SK-N-SH (cell line): Measurements from ENCODE around the gene DNAJC10. TPM values are rescaled to one million over a fixed set of nuclear protein-coding genes. Genes with fewer than 3 reads are reported as not detected.

ENCODE experiments used
- CTCF ChIA-PET: fragments of 300-600, 350-600 bp; formaldehyde crosslinking; extraction: SDS; loops from one replicate; lab custom pipeline; 2021; lab: Yijun Ruan, JAX
- POLR2A ChIA-PET: fragments of 350-600 bp; sonication (Branson Sonifier 250); formaldehyde crosslinking; extraction: SDS; loops from one replicate; lab custom pipeline; 2020; ENCODE audit warnings: antibody characterized with exemption, inconsistent platforms; lab: Yijun Ruan, JAX
- DNase-seq: peaks from one replicate; pipeline ENCODE4 v3.0.0; 2012
- H2AFZ ChIP-seq: fragments of 200-600 bp; sonication (generic); 2 replicates; pipeline ENCODE4 v1.8.1; 2016; ENCODE audit warnings: antibody characterized with exemption, mild to moderate bottlenecking, low read depth
- H3F3A ChIP-seq: fragments of 200-600 bp; sonication (generic); replicated peaks from 2 replicates; pipeline ENCODE3; 2016; ENCODE audit warnings: antibody characterized with exemption, mild to moderate bottlenecking; ENCODE audit not compliant: insufficient read depth
- H3K27ac ChIP-seq, 2 experiments: fragments of 200-500 bp in 1 of 2; fragments of 200-600 bp in 1 of 2; sonication (Bioruptor generic) in 1 of 2; sonication (generic), shearing (Covaris generic) in 1 of 2; 2 replicates each; pipeline versions ENCODE4 v1.5.1 to v1.6.1; 2014 to 2016; ENCODE audit warnings: low read depth in 2 of 2, inconsistent platforms in 1 of 2, low read length in 1 of 2, mild to moderate bottlenecking in 1 of 2, mixed read lengths in 1 of 2
- H3K27me3 ChIP-seq: fragments of 200-600 bp; sonication (generic), shearing (Covaris generic); 2 replicates; pipeline ENCODE4 v1.6.1; 2016; ENCODE audit warnings: mixed run types; ENCODE audit not compliant: insufficient read depth
- H3K36me3 ChIP-seq, 2 experiments: fragments of 200-500 bp in 1 of 2; fragments of 200-600 bp in 1 of 2; sonication (Bioruptor generic) in 1 of 2; sonication (generic) in 1 of 2; replicated peaks in 1 of 2; 2 replicates each; pipeline versions ENCODE3 to v1.5.1; 2014 to 2016; ENCODE audit warnings: low read length in 1 of 2, mild to moderate bottlenecking in 1 of 2; ENCODE audit not compliant: insufficient read depth in 2 of 2, control insufficient read depth in 1 of 2
- H3K4me1 ChIP-seq, 2 experiments: fragments of 200-500 bp in 1 of 2; fragments of 200-600 bp in 1 of 2; sonication (Bioruptor generic) in 1 of 2; sonication (generic), shearing (Covaris generic) in 1 of 2; 2 replicates each; pipeline versions ENCODE4 v1.5.1 to v1.6.1; 2014 to 2016; ENCODE audit warnings: low read depth in 1 of 2, low read length in 1 of 2, mixed run types in 1 of 2; ENCODE audit not compliant: insufficient read depth in 2 of 2, control insufficient read depth in 1 of 2
- H3K4me2 ChIP-seq: fragments of 200-600 bp; sonication (generic), shearing (Covaris generic); 2 replicates; pipeline ENCODE4 v1.6.1; 2017; ENCODE audit warnings: mixed run types
- H3K4me3 ChIP-seq, 2 experiments: fragments of 200-500 bp in 1 of 2; fragments of 200-600 bp in 1 of 2; sonication (Bioruptor generic) in 1 of 2; sonication (generic), shearing (Covaris generic) in 1 of 2; 2 replicates each; pipeline versions ENCODE4 v1.5.1 to v1.8.1; 2014 to 2016; ENCODE audit warnings: low read depth in 2 of 2, inconsistent platforms in 1 of 2, low read length in 1 of 2, mild to moderate bottlenecking in 1 of 2, mixed read lengths in 1 of 2, moderate library complexity in 1 of 2
- H3K79me2 ChIP-seq: fragments of 200-600 bp; sonication (generic); 2 replicates; pipeline ENCODE4 v1.8.1; 2017; ENCODE audit warnings: mild to moderate bottlenecking; ENCODE audit not compliant: insufficient read depth
- H3K9ac ChIP-seq: fragments of 200-600 bp; sonication (generic); 2 replicates; pipeline ENCODE4 v1.6.1; 2017; ENCODE audit warnings: mixed run types
- H3K9me2 ChIP-seq: fragments of 200-600 bp; sonication (generic); 2 replicates; pipeline ENCODE4 v1.6.1; 2017; ENCODE audit warnings: mixed run types
- H3K9me3 ChIP-seq: fragments of 200-600 bp; sonication (generic); 2 replicates; pipeline ENCODE4 v1.6.1; 2017; ENCODE audit warnings: mixed run types, mild to moderate bottlenecking, moderate library complexity
- H4K20me1 ChIP-seq: fragments of 200-600 bp; sonication (generic); 2 replicates; pipeline ENCODE4 v1.6.1; 2017; ENCODE audit warnings: mild to moderate bottlenecking, mixed run types; ENCODE audit not compliant: insufficient read depth
- ELF1 ChIP-seq: IDR thresholded peaks from 2 replicates; pipeline ENCODE4 v1.4.0; 2012
- EP300 ChIP-seq, 2 experiments: IDR thresholded peaks; 2 replicates each; pipeline versions ENCODE4 v1.4.0 to v1.6.1; 2012; ENCODE audit warnings: borderline replicate concordance in 1 of 2, low read depth in 1 of 2, low read length in 1 of 2
- FOXM1 ChIP-seq: IDR thresholded peaks from 2 replicates; pipeline ENCODE4 v1.4.0; 2012; ENCODE audit warnings: low read depth, mild to moderate bottlenecking
- GABPA ChIP-seq: IDR thresholded peaks from 2 replicates; pipeline ENCODE4 v1.4.0; 2012; ENCODE audit warnings: low read depth, mild to moderate bottlenecking
- GATA2 ChIP-seq: sonication (generic); formaldehyde crosslinking; IDR thresholded peaks from 2 replicates; pipeline ENCODE4 v1.5.0; 2020; ENCODE audit warnings: mild to moderate bottlenecking, missing genetic modification reagents
- RAD21 ChIP-seq: IDR thresholded peaks from 2 replicates; pipeline ENCODE4 v1.6.1; 2012; ENCODE audit warnings: mild to moderate bottlenecking, low read length
- RCOR1 ChIP-seq: fragments of 150-350 bp; IDR thresholded peaks from 2 replicates; pipeline ENCODE4 v1.6.1; 2017; ENCODE audit warnings: antibody characterized with exemption, low read length
- SMC3 ChIP-seq: IDR thresholded peaks from 2 replicates; pipeline ENCODE4 v1.6.1; 2012; ENCODE audit warnings: low read depth, low read length, improper control_type of control experiment
- WGBS: methylation state at CpG from one replicate; pipeline ENCODE4 v1.1.6; 2017; ENCODE audit warnings: low lambda C conversion rate; 5-methylcytosine and 5-hydroxymethylcytosine counted together
- polyA plus RNA-seq, 3 experiments: library from polyadenylated mRNA; depleted of rRNA; stranded (reverse); fragments of >200 nt; gene quantifications; 2 replicates each; pipeline ENCODE4 v1.2.3, GENCODE V29; 2012
- TF ChIP-seq, protein P1 (sequence below): IDR thresholded peaks from 2 replicates; pipeline ENCODE4 v1.6.1; 2012; ENCODE audit warnings: mild to moderate bottlenecking, low read depth, low read length, moderate library complexity
- TF ChIP-seq, protein P2 (sequence below): fragments of 150-350 bp; IDR thresholded peaks from 2 replicates; pipeline ENCODE4 v1.6.1; 2017; ENCODE audit warnings: antibody characterized with exemption, low read length, low read depth, borderline replicate concordance
- TF ChIP-seq, protein P3 (sequence below): fragments of 200-600 bp; sonication (generic); IDR thresholded peaks from 2 replicates; pipeline ENCODE4 v1.6.1; 2017; ENCODE audit warnings: antibody characterized with exemption, mild to moderate bottlenecking, moderate library complexity

Gene DNAJC10
- polyA plus RNA-seq, 1 of the 3 experiments (the other 2 are of a cell fraction): 30.8 TPM

DNA sequence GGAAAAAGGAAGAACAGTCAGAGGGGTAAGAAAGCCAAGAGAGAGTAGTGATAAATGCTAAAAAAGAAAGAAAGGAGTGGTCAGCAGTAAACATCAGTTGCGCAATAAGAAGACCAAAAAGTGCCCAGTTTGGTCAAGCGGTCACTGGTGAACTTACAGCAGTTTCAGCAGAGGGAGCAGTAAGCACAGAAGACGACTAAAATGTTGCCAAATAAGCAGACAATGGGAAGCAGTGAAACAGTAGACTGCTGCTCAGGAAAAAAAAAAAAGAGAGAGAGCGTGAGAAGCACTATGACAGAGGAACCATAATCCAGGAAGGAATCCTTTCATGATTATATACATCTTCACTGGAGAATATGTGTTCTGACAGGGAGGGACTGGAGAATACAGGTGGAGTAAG, 45.8 kb downstream of the DNAJC10 start:
- no peak overlapping the region for H3K9ac ChIP-seq
- H3K4me1 ChIP-seq: no peaks in the 10 kb centered on the region
- no peak for DNase-seq
- no peaks in the 10 kb centered on the region for H3K9me2 ChIP-seq
- ChIA-PET CTCF (interaction anchor here (1.2 to 2.9 kb wide), 3 partner anchors 11 to 218 kb away, joined by 3 to 17 read pairs (median 8); no protein-coding TSS in a partner anchor), POLR2A (no interaction called here)
- WGBS: 95% methylated on average over 4 of the region's 4 CpGs
- H3K36me3 ChIP-seq: peaks cover 69 to 95% of the 10 kb centered on the region in 2 experiments
- no peaks in the 10 kb centered on the region for H4K20me1 ChIP-seq
- H3K9me3 ChIP-seq: no peaks in the 10 kb centered on the region
- H3K27ac ChIP-seq: no peak overlapping the region
- H3K4me2 ChIP-seq: no peak overlapping the region
- H3K27me3 ChIP-seq: no peaks in the 10 kb centered on the region
- no peak overlapping the region for H3K4me3 ChIP-seq
- H2AFZ ChIP-seq: no peak overlapping the region
- H3F3A ChIP-seq: peaks cover 4% of the 10 kb centered on the region
- no peaks in the 10 kb centered on the region for H3K79me2 ChIP-seq
- no peak for TF ChIP-seq EP300 (IDR thresholded peaks at IDR 0.05; ENCODE audit: borderline replicate concordance in 1 of 2, low read depth in 1 of 2, low read length in 1 of 2)
- TF ChIP-seq, protein P1, sequence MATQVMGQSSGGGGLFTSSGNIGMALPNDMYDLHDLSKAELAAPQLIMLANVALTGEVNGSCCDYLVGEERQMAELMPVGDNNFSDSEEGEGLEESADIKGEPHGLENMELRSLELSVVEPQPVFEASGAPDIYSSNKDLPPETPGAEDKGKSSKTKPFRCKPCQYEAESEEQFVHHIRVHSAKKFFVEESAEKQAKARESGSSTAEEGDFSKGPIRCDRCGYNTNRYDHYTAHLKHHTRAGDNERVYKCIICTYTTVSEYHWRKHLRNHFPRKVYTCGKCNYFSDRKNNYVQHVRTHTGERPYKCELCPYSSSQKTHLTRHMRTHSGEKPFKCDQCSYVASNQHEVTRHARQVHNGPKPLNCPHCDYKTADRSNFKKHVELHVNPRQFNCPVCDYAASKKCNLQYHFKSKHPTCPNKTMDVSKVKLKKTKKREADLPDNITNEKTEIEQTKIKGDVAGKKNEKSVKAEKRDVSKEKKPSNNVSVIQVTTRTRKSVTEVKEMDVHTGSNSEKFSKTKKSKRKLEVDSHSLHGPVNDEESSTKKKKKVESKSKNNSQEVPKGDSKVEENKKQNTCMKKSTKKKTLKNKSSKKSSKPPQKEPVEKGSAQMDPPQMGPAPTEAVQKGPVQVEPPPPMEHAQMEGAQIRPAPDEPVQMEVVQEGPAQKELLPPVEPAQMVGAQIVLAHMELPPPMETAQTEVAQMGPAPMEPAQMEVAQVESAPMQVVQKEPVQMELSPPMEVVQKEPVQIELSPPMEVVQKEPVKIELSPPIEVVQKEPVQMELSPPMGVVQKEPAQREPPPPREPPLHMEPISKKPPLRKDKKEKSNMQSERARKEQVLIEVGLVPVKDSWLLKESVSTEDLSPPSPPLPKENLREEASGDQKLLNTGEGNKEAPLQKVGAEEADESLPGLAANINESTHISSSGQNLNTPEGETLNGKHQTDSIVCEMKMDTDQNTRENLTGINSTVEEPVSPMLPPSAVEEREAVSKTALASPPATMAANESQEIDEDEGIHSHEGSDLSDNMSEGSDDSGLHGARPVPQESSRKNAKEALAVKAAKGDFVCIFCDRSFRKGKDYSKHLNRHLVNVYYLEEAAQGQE: no peak
- TF ChIP-seq GABPA: no peak
- no peak for TF ChIP-seq RCOR1
- TF ChIP-seq SMC3: no peak
- TF ChIP-seq FOXM1: no peak
- TF ChIP-seq, protein P2, sequence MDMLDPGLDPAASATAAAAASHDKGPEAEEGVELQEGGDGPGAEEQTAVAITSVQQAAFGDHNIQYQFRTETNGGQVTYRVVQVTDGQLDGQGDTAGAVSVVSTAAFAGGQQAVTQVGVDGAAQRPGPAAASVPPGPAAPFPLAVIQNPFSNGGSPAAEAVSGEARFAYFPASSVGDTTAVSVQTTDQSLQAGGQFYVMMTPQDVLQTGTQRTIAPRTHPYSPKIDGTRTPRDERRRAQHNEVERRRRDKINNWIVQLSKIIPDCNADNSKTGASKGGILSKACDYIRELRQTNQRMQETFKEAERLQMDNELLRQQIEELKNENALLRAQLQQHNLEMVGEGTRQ: no peak
- TF ChIP-seq, protein P3, sequence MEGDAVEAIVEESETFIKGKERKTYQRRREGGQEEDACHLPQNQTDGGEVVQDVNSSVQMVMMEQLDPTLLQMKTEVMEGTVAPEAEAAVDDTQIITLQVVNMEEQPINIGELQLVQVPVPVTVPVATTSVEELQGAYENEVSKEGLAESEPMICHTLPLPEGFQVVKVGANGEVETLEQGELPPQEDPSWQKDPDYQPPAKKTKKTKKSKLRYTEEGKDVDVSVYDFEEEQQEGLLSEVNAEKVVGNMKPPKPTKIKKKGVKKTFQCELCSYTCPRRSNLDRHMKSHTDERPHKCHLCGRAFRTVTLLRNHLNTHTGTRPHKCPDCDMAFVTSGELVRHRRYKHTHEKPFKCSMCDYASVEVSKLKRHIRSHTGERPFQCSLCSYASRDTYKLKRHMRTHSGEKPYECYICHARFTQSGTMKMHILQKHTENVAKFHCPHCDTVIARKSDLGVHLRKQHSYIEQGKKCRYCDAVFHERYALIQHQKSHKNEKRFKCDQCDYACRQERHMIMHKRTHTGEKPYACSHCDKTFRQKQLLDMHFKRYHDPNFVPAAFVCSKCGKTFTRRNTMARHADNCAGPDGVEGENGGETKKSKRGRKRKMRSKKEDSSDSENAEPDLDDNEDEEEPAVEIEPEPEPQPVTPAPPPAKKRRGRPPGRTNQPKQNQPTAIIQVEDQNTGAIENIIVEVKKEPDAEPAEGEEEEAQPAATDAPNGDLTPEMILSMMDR: no peak
- TF ChIP-seq, all 33 proteins: peak for 0

DNA sequence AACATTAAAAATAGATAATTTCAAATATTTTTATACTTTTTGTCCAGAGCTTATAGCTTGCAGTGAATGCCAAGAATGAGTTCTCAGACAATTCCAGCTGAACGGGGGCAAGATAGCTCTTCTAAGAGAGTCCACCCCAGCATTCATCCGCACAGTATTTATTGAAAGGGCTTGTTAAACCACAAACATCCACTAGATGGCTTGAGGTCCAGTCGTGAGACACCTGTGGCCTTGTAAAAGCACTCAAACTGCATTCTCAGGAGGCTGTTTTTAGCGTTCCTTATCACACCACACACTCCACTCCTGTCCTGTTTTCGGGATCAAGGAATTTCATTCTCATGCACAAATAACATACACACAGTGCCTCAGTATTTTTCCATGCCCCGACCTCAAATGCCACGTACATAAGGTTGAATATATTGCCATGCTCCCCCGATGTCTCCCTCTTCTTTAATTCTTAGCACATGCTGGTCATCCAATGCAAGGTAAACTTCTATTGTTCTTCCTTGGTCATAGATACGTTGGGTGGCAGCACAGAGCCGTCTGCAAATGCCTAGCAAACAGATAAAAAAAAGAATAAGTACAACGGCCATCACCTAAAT, 47.4 kb downstream of the DNAJC10 start:
- WGBS: 74% methylated on average over 11 of the region's 11 CpGs
- CTCF ChIA-PET: interaction anchor here (0.7 to 3.0 kb wide), 19 partner anchors 9 to 575 kb away, joined by 3 to 17 read pairs (median 4); no protein-coding TSS in a partner anchor
- peaks cover 53 to 85% of the 10 kb centered on the region in 2 experiments for H3K36me3 ChIP-seq

More for the DNA sequence above, 47.4 kb downstream of the DNAJC10 start:
- H4K20me1 ChIP-seq: no peaks in the 10 kb centered on the region
- TF ChIP-seq RCOR1: no peak
- peak; percentile 55 for TF ChIP-seq RAD21
- TF ChIP-seq SMC3: peak; percentile 48
- TF ChIP-seq, protein P3: peak; percentile 65
- TF ChIP-seq ELF1: no peak
- no peak for TF ChIP-seq GATA2 (CRISPR knock-in tag)
- no peak overlapping the region for H3K27ac ChIP-seq
- H3K4me1 ChIP-seq: no peaks in the 10 kb centered on the region
- no peak overlapping the region for H3K4me2 ChIP-seq
- H3K4me3 ChIP-seq: no peak overlapping the region
- H3K79me2 ChIP-seq: no peaks in the 10 kb centered on the region
- H3F3A ChIP-seq: peaks cover 4% of the 10 kb centered on the region
- POLR2A ChIA-PET: no interaction called here
- no peaks in the 10 kb centered on the region for H3K9me2 ChIP-seq
- DNase-seq: peak; percentile 19
- no peak overlapping the region for H3K9ac ChIP-seq
- H3K9me3 ChIP-seq: no peaks in the 10 kb centered on the region
- H2AFZ ChIP-seq: no peak overlapping the region
- no peaks in the 10 kb centered on the region for H3K27me3 ChIP-seq
